HEK293 (cell line): ENCODE results near the gene PIGN.

Experiments
- CTCF ChIA-PET: fragments of 350-600 bp; formaldehyde crosslinking; extraction: SDS; loops from one replicate; lab custom pipeline; 2021; ENCODE audit warnings: antibody characterized with exemption; lab: Yijun Ruan, JAX
- POLR2A ChIA-PET: fragments of 300-600 bp; formaldehyde crosslinking; extraction: SDS; loops from one replicate; lab custom pipeline; 2020; ENCODE audit warnings: antibody characterized with exemption, inconsistent platforms; lab: Yijun Ruan, JAX
- H3K27ac ChIP-seq: fragments of 200-500 bp; sonication (Bioruptor generic); 2 replicates; pipeline ENCODE4 v1.5.1; 2014; ENCODE audit warnings: low read depth, low read length, control low read depth, inconsistent platforms; ENCODE audit errors: extremely low read depth
- H3K36me3 ChIP-seq, 2 experiments: fragments of 200-500 bp in 1 of 2; sonication (Bioruptor generic) in 1 of 2; 1 replicate in 1 of 2; 2 replicates in 1 of 2; pipeline ENCODE4 v1.5.1; 2014 to 2017; ENCODE audit warnings: inconsistent platforms in 2 of 2, low read length in 2 of 2; ENCODE audit not compliant: control insufficient read depth in 2 of 2, insufficient read depth in 1 of 2
- H3K4me1 ChIP-seq: fragments of 200-500 bp; sonication (Bioruptor generic); 2 replicates; pipeline ENCODE4 v1.5.1; 2014; ENCODE audit warnings: mild to moderate bottlenecking, low read length, inconsistent platforms; ENCODE audit not compliant: control insufficient read depth, insufficient read depth
- H3K4me3 ChIP-seq: 2 replicates; pipeline ENCODE4 v1.5.1; 2011; ENCODE audit warnings: low read depth, mild to moderate bottlenecking, control low read depth, low read length, moderate library complexity
- H3K9me3 ChIP-seq: fragments of 200-500 bp; sonication (Bioruptor generic); 2 replicates; pipeline ENCODE4 v1.5.1; 2014; ENCODE audit warnings: low read depth, low read length, inconsistent platforms; ENCODE audit not compliant: control insufficient read depth, insufficient read depth
- GLI4 ChIP-seq: fragments of 450-650 bp; formaldehyde crosslinking; IDR thresholded peaks from 2 replicates; pipeline ENCODE4 v1.5.1; 2016; ENCODE audit warnings: missing biosample characterization, missing genetic modification characterization
- REPIN1 ChIP-seq: fragments of 450-650 bp; formaldehyde crosslinking; IDR thresholded peaks from 2 replicates; pipeline ENCODE4 v1.5.1; 2017; ENCODE audit warnings: missing biosample characterization, missing genetic modification characterization, low read depth
- SP7 ChIP-seq: fragments of 450-650 bp; formaldehyde crosslinking; IDR thresholded peaks from 2 replicates; pipeline ENCODE4 v1.5.1; 2016; ENCODE audit warnings: missing biosample characterization, missing genetic modification characterization
- ZBTB20 ChIP-seq: fragments of 450-650 bp; formaldehyde crosslinking; IDR thresholded peaks from 2 replicates; pipeline ENCODE4 v1.5.1; 2016; ENCODE audit warnings: missing biosample characterization, missing genetic modification characterization
- ZNF223 ChIP-seq: fragments of 450-650 bp; formaldehyde crosslinking; IDR thresholded peaks from 2 replicates; pipeline ENCODE4 v1.5.1; 2016; ENCODE audit warnings: missing biosample characterization, missing genetic modification characterization
- ZNF292 ChIP-seq: fragments of 450-650 bp; formaldehyde crosslinking; IDR thresholded peaks from 2 replicates; pipeline ENCODE4 v1.5.1; 2016; ENCODE audit warnings: low read depth, missing biosample characterization, missing genetic modification characterization, borderline replicate concordance
- ZNF585B ChIP-seq: fragments of 450-650 bp; formaldehyde crosslinking; IDR thresholded peaks from 2 replicates; pipeline ENCODE4 v1.5.1; 2016; ENCODE audit warnings: missing biosample characterization, missing genetic modification characterization
- ZNF629 ChIP-seq: fragments of 450-650 bp; formaldehyde crosslinking; IDR thresholded peaks from 2 replicates; pipeline ENCODE4 v1.5.1; 2017; ENCODE audit warnings: missing biosample characterization, missing genetic modification characterization
- ZNF660 ChIP-seq: fragments of 450-650 bp; IDR thresholded peaks from 2 replicates; pipeline ENCODE4 v1.5.1; 2018; ENCODE audit warnings: missing biosample characterization, mild to moderate bottlenecking, missing genetic modification characterization
- ZNF670 ChIP-seq: fragments of 450-650 bp; formaldehyde crosslinking; IDR thresholded peaks from 2 replicates; pipeline ENCODE4 v1.5.1; 2016; ENCODE audit warnings: missing biosample characterization, missing genetic modification characterization, low read depth
- ZNF768 ChIP-seq: fragments of 450-650 bp; formaldehyde crosslinking; IDR thresholded peaks from 2 replicates; pipeline ENCODE4 v1.5.1; 2018; ENCODE audit warnings: missing biosample characterization, mild to moderate bottlenecking, missing genetic modification characterization
- ZSCAN30 ChIP-seq: fragments of 450-650 bp; IDR thresholded peaks from 2 replicates; pipeline ENCODE4 v1.5.1; 2018; ENCODE audit warnings: missing biosample characterization, mild to moderate bottlenecking, missing genetic modification characterization, moderate library complexity
- TF ChIP-seq, protein P1 (sequence below): fragments of 450-650 bp; formaldehyde crosslinking; IDR thresholded peaks from 2 replicates; pipeline ENCODE4 v1.5.1; 2016; ENCODE audit warnings: missing biosample characterization, missing genetic modification characterization
- TF ChIP-seq, protein P2 (sequence below): fragments of 450-650 bp; formaldehyde crosslinking; IDR thresholded peaks from 2 replicates; pipeline ENCODE4 v1.5.1; 2016; ENCODE audit warnings: missing biosample characterization, missing genetic modification characterization, borderline replicate concordance
- TF ChIP-seq, protein P3 (sequence below): fragments of 450-650 bp; formaldehyde crosslinking; IDR thresholded peaks from 2 replicates; pipeline ENCODE4 v1.5.0; 2017; ENCODE audit warnings: missing biosample characterization, missing genetic modification characterization, borderline replicate concordance

PIGN gene

DNA sequence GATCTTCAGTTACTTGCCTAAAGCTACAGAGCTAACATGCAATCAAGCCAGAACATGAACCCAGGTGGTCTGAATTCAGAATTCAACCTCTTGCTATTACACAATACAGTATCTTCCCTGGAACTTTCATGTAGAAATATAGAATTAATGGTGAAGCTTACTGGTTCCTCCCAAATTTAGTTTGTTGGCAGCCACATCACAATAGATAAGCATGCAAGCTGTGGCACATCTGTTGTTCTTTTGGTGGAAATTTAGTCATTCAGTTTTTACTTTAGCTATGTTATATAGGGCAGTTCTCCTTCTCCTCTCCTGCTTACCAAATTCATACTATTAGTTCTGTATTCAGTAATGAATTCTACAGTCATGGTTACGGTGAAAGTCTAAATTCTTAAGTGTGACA lies 193.0 kb downstream of the PIGN start (continued):
- TF ChIP-seq ZSCAN30 (tag by site-specific recombination) (no peak), REPIN1 (tag by site-specific recombination) (no peak), ZBTB20 (tag by site-specific recombination) (no peak)

DNA sequence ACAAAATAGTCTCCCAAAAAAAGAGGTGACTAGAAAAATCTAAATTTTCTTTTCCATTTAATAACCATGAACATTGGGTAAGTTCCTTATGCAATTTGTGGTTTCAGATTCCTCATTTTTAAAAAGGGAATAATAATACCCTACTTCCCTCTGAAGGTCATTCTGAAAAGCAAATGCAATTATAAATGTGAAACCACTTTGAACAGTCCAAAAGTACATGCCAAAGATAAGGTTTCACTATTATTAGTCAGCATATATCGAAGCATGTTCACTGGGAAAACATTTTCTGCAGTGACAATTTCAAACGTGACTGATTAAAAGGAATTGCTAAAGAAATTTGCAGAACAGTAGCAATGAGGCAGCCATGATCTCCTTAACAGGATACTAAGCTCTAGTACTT lies 193.9 kb downstream of the PIGN start:
- Histone ChIP-seq H3K27ac (no peak overlapping the region), H3K4me3 (no peak overlapping the region), H3K36me3 (no peaks in the 10 kb centered on the region), H3K4me1 (peaks cover 17% of the 10 kb centered on the region), H3K9me3 (no peaks in the 10 kb centered on the region)
- TF ChIP-seq SP7 = 0 out of 2 replicates have a peak, but pooled peaks have one; percentile 17
- no peak for TF ChIP-seq ZNF585B (tag by site-specific recombination)
- POLR2A ChIA-PET = no interaction called here
- CTCF ChIA-PET = interaction anchor here (0.6 kb wide), 1 partner anchor 315 kb away, joined by 3 read pairs; no protein-coding TSS in a partner anchor

DNA sequence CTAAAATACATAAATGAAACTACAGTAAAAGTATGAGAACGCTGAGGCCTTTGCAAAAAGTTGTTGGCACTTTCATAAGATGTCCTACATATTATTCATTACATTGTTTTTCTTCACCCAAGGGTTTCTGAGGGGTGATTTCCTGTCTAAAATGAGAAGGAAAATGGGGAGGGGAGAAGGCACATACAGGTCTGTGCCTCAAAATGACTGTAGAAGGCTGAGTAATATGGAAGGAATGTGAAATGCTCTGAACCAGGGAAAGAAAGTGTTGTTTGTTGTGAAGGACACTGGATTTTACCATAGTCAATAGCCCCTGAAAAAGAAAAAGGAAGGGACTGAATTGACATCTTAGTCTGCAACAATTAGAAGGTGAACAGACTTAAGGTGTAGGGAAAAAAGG lies 194.6 kb downstream of the PIGN start:
- ChIA-PET POLR2A (no interaction called here), CTCF (interaction anchor here (1.2 kb wide), 1 partner anchor 91 kb away, joined by 4 read pairs; no protein-coding TSS in a partner anchor)
- no peak overlapping the region for H3K27ac ChIP-seq
- H3K4me1 ChIP-seq = peaks cover 22% of the 10 kb centered on the region
- no peaks in the 10 kb centered on the region for H3K9me3 ChIP-seq
- no peak for TF ChIP-seq GLI4
- no peak for TF ChIP-seq ZNF223 (tag by site-specific recombination)
- TF ChIP-seq ZNF629 (tag by site-specific recombination) = no peak
- TF ChIP-seq ZNF292 = no peak
- TF ChIP-seq, protein P1, sequence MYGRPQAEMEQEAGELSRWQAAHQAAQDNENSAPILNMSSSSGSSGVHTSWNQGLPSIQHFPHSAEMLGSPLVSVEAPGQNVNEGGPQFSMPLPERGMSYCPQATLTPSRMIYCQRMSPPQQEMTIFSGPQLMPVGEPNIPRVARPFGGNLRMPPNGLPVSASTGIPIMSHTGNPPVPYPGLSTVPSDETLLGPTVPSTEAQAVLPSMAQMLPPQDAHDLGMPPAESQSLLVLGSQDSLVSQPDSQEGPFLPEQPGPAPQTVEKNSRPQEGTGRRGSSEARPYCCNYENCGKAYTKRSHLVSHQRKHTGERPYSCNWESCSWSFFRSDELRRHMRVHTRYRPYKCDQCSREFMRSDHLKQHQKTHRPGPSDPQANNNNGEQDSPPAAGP (tag by site-specific recombination) = no peak
- TF ChIP-seq ZNF768 (tag by site-specific recombination) = no peak
- TF ChIP-seq, protein P2, sequence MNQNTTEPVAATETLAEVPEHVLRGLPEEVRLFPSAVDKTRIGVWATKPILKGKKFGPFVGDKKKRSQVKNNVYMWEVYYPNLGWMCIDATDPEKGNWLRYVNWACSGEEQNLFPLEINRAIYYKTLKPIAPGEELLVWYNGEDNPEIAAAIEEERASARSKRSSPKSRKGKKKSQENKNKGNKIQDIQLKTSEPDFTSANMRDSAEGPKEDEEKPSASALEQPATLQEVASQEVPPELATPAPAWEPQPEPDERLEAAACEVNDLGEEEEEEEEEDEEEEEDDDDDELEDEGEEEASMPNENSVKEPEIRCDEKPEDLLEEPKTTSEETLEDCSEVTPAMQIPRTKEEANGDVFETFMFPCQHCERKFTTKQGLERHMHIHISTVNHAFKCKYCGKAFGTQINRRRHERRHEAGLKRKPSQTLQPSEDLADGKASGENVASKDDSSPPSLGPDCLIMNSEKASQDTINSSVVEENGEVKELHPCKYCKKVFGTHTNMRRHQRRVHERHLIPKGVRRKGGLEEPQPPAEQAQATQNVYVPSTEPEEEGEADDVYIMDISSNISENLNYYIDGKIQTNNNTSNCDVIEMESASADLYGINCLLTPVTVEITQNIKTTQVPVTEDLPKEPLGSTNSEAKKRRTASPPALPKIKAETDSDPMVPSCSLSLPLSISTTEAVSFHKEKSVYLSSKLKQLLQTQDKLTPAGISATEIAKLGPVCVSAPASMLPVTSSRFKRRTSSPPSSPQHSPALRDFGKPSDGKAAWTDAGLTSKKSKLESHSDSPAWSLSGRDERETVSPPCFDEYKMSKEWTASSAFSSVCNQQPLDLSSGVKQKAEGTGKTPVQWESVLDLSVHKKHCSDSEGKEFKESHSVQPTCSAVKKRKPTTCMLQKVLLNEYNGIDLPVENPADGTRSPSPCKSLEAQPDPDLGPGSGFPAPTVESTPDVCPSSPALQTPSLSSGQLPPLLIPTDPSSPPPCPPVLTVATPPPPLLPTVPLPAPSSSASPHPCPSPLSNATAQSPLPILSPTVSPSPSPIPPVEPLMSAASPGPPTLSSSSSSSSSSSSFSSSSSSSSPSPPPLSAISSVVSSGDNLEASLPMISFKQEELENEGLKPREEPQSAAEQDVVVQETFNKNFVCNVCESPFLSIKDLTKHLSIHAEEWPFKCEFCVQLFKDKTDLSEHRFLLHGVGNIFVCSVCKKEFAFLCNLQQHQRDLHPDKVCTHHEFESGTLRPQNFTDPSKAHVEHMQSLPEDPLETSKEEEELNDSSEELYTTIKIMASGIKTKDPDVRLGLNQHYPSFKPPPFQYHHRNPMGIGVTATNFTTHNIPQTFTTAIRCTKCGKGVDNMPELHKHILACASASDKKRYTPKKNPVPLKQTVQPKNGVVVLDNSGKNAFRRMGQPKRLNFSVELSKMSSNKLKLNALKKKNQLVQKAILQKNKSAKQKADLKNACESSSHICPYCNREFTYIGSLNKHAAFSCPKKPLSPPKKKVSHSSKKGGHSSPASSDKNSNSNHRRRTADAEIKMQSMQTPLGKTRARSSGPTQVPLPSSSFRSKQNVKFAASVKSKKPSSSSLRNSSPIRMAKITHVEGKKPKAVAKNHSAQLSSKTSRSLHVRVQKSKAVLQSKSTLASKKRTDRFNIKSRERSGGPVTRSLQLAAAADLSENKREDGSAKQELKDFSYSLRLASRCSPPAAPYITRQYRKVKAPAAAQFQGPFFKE (tag by site-specific recombination) = no peak
- TF ChIP-seq, protein P3, sequence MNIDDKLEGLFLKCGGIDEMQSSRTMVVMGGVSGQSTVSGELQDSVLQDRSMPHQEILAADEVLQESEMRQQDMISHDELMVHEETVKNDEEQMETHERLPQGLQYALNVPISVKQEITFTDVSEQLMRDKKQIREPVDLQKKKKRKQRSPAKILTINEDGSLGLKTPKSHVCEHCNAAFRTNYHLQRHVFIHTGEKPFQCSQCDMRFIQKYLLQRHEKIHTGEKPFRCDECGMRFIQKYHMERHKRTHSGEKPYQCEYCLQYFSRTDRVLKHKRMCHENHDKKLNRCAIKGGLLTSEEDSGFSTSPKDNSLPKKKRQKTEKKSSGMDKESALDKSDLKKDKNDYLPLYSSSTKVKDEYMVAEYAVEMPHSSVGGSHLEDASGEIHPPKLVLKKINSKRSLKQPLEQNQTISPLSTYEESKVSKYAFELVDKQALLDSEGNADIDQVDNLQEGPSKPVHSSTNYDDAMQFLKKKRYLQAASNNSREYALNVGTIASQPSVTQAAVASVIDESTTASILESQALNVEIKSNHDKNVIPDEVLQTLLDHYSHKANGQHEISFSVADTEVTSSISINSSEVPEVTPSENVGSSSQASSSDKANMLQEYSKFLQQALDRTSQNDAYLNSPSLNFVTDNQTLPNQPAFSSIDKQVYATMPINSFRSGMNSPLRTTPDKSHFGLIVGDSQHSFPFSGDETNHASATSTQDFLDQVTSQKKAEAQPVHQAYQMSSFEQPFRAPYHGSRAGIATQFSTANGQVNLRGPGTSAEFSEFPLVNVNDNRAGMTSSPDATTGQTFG = no peak
- no peak for TF ChIP-seq ZNF670 (tag by site-specific recombination)
- no peak for TF ChIP-seq ZNF660 (tag by site-specific recombination)
- no peak overlapping the region for H3K4me3 ChIP-seq
- H3K36me3 ChIP-seq = no peaks in the 10 kb centered on the region
